PC-3 (cell line): ENCODE results near the gene PRDM4. TPM values are rescaled to one million over a fixed set of nuclear protein-coding genes. Genes with fewer than 3 reads are reported as not detected.

ENCODE experiments used
- ATAC-seq: fragments of 200-7000 bp; cut with Tn5 transposase; 2 replicates; pipeline ENCODE4 v1.9.1; 2020; ENCODE audit warnings: mild to moderate bottlenecking, moderate library complexity
- BruUV-seq: library from RNA; stranded (reverse); fragments of 400-500 nt; replicated peaks from 2 replicates; lab custom pipeline; 2021; lab: Mats Ljungman, UMichigan
- CTCF ChIA-PET: fragments of 300-600 bp; sonication (Branson Sonifier 250); formaldehyde crosslinking; loops from one replicate; lab custom pipeline; 2022; ENCODE audit warnings: antibody characterized with exemption; lab: Charles Lee
- POLR2A ChIA-PET: fragments of 300-600 bp; sonication (Branson Sonifier 250); formaldehyde crosslinking; loops from one replicate; lab custom pipeline; 2022; ENCODE audit warnings: antibody characterized with exemption; ENCODE audit not compliant: unreplicated experiment; lab: Charles Lee
- DNase-seq: peaks from one replicate; pipeline ENCODE4 v3.0.0-alpha.2; 2015
- H2AFZ ChIP-seq: fragments of 300-600 bp; sonication (generic); 2 replicates; pipeline ENCODE4 v1.6.0; 2016; ENCODE audit warnings: antibody characterized with exemption, low read length
- H3F3A ChIP-seq: fragments of 300-600 bp; sonication (generic); one replicate; pipeline ENCODE4 v1.6.0; 2017; ENCODE audit warnings: antibody characterized with exemption, low read length, control low read depth, mild to moderate bottlenecking; ENCODE audit not compliant: unreplicated experiment
- H3K27ac ChIP-seq: fragments of 300-600 bp; sonication (generic); 2 replicates; pipeline ENCODE4 v1.5.1; 2016; ENCODE audit warnings: mild to moderate bottlenecking, low read length
- H3K27me3 ChIP-seq: fragments of 300-600 bp; sonication (generic); 2 replicates; pipeline ENCODE4 v1.6.1; 2016; ENCODE audit warnings: low read length, mixed read lengths
- H3K36me3 ChIP-seq: fragments of 300-600 bp; sonication (generic); 2 replicates; pipeline ENCODE4 v1.6.1; 2016; ENCODE audit warnings: low read depth, mixed run types, low read length, mixed read lengths
- H3K4me1 ChIP-seq: fragments of 300-600 bp; sonication (generic); 2 replicates; pipeline ENCODE4 v1.5.1; 2016; ENCODE audit warnings: low read length; ENCODE audit not compliant: insufficient read depth
- H3K4me2 ChIP-seq: fragments of 300-600 bp; sonication (generic); 2 replicates; pipeline ENCODE4 v1.6.0; 2016; ENCODE audit warnings: low read length
- H3K4me3 ChIP-seq: fragments of 300-600 bp; sonication (generic); 2 replicates; pipeline ENCODE4 v1.5.1; 2016; ENCODE audit warnings: mild to moderate bottlenecking, low read length, mixed read lengths
- H3K79me2 ChIP-seq: fragments of 300-600 bp; sonication (generic); 2 replicates; pipeline ENCODE4 v1.6.1; 2017; ENCODE audit warnings: low read length, mixed read lengths
- H3K9ac ChIP-seq: fragments of 300-600 bp; sonication (generic); 2 replicates; pipeline ENCODE4 v1.6.0; 2016; ENCODE audit warnings: mild to moderate bottlenecking, low read length
- H3K9me2 ChIP-seq: fragments of 300-600 bp; sonication (generic); replicated peaks from 2 replicates; pipeline ENCODE4 v1.6.1; 2016; ENCODE audit warnings: mixed run types, low read length, mixed read lengths
- H3K9me3 ChIP-seq: fragments of 300-600 bp; sonication (generic); 2 replicates; pipeline ENCODE4 v1.6.1; 2016; ENCODE audit warnings: low read length, mixed read lengths
- H4K20me1 ChIP-seq: fragments of 300-600 bp; sonication (generic); 2 replicates; pipeline ENCODE4 v1.6.1; 2016; ENCODE audit warnings: low read length, mixed read lengths
- CTCF ChIP-seq: fragments of 300-600 bp; sonication (generic); conservative IDR thresholded peaks from 2 replicates; pipeline ENCODE4 v1.5.1; 2017; ENCODE audit warnings: antibody characterized with exemption, low read depth, mild to moderate bottlenecking, low read length
- EZH2 ChIP-seq: fragments of 300-600 bp; sonication (generic); IDR thresholded peaks from one replicate; pipeline ENCODE4 v1.6.1; 2017; ENCODE audit warnings: antibody characterized with exemption, mild to moderate bottlenecking, low read length; ENCODE audit not compliant: unreplicated experiment
- EZH2phosphoT487 ChIP-seq: fragments of 300-600 bp; sonication (generic); IDR thresholded peaks from 2 replicates; pipeline ENCODE4 v1.6.1; 2018; ENCODE audit warnings: mild to moderate bottlenecking, antibody characterized with exemption, low read length, borderline replicate concordance
- intact Hi-C: fragments of 100-400 bp; cut with micrococcal nuclease; formaldehyde crosslinking; loops from 2 replicates; pipeline ENCODE4 v1.9.0; 2023
- total RNA-seq: library from RNA; depleted of rRNA; stranded (reverse); fragments of >200 nt; gene quantifications from 2 replicates; pipeline ENCODE4 v1.2.3, GENCODE V29; 2014

PRDM4 gene
- total RNA-seq, 1 experiment from 2014 or later = 22.6 TPM

DNA sequence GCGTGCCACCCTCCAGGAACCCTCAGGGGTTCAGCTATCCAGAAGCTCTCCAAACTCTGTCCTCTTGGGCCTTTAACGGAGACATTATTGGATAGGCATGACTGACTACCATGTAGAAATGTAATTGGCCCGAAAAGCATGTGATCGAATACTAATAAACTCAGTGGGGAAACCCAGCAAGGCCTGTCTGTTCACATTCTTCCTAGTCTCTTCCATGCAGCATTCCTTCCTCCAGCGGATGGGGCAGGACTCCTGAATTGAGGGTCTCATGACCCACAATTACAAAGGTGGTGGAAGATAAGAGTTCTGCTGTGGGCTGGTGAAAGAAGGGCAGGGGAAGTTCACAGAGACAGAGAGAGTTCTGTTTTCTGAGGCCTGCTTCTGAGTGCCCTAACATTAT lies 6.5 kb upstream of the PRDM4 start:
- no peak overlapping the region for H3K4me2 ChIP-seq
- H4K20me1 ChIP-seq = no peaks in the 10 kb centered on the region
- no peak for TF ChIP-seq CTCF
- no peak for TF ChIP-seq EZH2phosphoT487
- TF ChIP-seq EZH2 = no peak
- no peaks in the 10 kb centered on the region for H3K79me2 ChIP-seq
- H3K9me3 ChIP-seq = no peaks in the 10 kb centered on the region
- intact Hi-C loops = no loop called here
- no peaks in the 10 kb centered on the region for H3K4me1 ChIP-seq
- H3K9me2 ChIP-seq = no peaks in the 10 kb centered on the region
- no peak overlapping the region for H2AFZ ChIP-seq
- peaks cover 39% of the 10 kb centered on the region for H3K27me3 ChIP-seq
- ChIA-PET POLR2A (no interaction called here), CTCF (no interaction called here)
- H3K36me3 ChIP-seq = no peaks in the 10 kb centered on the region
- no peak overlapping the region for H3K27ac ChIP-seq
- H3K9ac ChIP-seq = no peak overlapping the region
- no peak for ATAC-seq
- DNase-seq = no peak
- no peak overlapping the region for H3K4me3 ChIP-seq
- no TSS peak for BruUV-seq
- H3F3A ChIP-seq = no peaks in the 10 kb centered on the region

DNA sequence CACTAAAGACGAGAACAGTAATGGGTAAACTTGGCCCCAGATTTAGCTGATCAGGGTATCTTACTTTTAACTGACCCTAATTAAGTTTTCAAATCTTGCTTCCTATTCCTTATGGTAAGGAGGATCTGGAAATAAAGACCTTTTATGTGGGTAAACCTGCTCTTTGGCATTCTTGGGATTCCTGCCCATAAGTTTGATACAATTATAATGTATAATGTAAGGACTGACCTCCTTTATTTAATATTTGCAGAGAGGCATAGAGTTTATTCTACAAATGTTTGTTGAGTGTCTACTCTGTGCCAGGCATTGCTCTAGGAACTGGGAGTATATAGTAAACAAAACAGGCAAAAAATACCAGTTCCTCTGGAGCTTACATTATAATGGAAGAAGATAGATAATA lies 4.4 kb upstream of the PRDM4 start:
- H4K20me1 ChIP-seq = no peaks in the 10 kb centered on the region
- no peak overlapping the region for H3K4me3 ChIP-seq
- H3K9me2 ChIP-seq = no peaks in the 10 kb centered on the region
- DNase-seq = no peak
- H3K79me2 ChIP-seq = peaks cover 4% of the 10 kb centered on the region
- H3K9me3 ChIP-seq = no peaks in the 10 kb centered on the region
- H3F3A ChIP-seq = no peaks in the 10 kb centered on the region
- CTCF ChIA-PET = no interaction called here
- no peak overlapping the region for H3K27ac ChIP-seq
- no peak for TF ChIP-seq EZH2phosphoT487
- TF ChIP-seq CTCF = no peak
- TF ChIP-seq EZH2 = no peak
- 0 out of 2 replicates have a peak, but pooled peaks cover 5% of the 10 kb centered on the region for H3K4me1 ChIP-seq
- POLR2A ChIA-PET = no interaction called here
- H3K9ac ChIP-seq = no peak overlapping the region
- intact Hi-C loops = no loop called here
- no peak for ATAC-seq
- peaks cover 25% of the 10 kb centered on the region for H3K27me3 ChIP-seq
- H3K4me2 ChIP-seq = no peak overlapping the region
- no peaks in the 10 kb centered on the region for H3K36me3 ChIP-seq
- BruUV-seq = no TSS peak
- no peak overlapping the region for H2AFZ ChIP-seq

DNA sequence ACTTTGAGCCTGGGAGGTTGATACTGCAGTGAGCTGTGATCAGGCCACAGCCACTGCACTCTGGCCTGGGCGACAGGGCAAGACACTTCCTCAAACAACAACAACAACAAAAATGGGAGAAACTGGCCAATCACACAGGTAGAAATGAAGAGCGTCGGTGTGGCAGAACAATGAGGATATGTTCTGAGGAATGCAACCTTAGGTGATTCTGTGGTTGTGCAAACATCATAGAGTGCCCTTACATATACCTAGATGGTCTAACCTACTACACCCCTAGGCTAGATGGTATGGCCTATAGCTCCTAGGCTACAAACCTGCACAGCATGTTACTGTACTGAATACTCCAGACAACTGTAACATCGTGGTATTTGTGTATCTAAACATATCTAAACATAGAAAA lies 3.7 kb upstream of the PRDM4 start:
- intact Hi-C loops = no loop called here
- Histone ChIP-seq H4K20me1 (no peaks in the 10 kb centered on the region), H3K27ac (no peak overlapping the region), H3K4me1 (0 out of 2 replicates have a peak, but pooled peaks cover 5% of the 10 kb centered on the region), H3K9me2 (no peaks in the 10 kb centered on the region), H3K4me2 (no peak overlapping the region), H3F3A (no peaks in the 10 kb centered on the region), H2AFZ (no peak overlapping the region), H3K9me3 (no peaks in the 10 kb centered on the region), H3K36me3 (no peaks in the 10 kb centered on the region), H3K79me2 (peaks cover 11% of the 10 kb centered on the region), H3K9ac (no peak overlapping the region), H3K4me3 (no peak overlapping the region), H3K27me3 (peaks cover 21% of the 10 kb centered on the region)
- TF ChIP-seq EZH2phosphoT487 = no peak
- no peak for TF ChIP-seq EZH2
- TF ChIP-seq CTCF = no peak
- DNase-seq (no peak), ATAC-seq (no peak)
- BruUV-seq = no TSS peak
- ChIA-PET CTCF (no interaction called here), POLR2A (no interaction called here)
